ENCODE measurements around the gene LBX2.
A peak's percentile ranks its signal among the peaks of the same experiment; 100 is the strongest.

The LBX2 gene

DNA sequence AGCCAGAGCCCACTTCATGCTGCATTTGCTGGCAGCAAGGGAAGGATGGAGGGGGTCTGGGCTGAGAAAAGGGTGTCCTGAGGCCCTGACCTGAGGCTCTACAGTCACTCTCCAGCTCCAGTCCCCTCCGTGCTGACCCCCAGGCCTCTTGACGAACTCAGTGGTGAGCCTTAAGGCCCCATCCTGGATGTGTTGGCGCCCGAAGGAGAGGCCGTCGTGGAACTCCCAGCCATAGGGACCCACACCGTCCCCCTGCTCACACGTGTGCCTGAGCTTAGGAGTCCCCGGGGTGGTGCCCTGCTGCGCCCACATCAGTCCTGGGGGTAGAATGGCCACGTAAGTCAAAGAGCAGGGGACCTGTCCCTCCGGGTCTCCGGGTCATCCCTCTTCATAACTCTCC is 35.0 kb downstream of the LBX2 start:
- H3K9me3 ChIP-seq (ENCODE audit: insufficient read depth, low read depth, low read length): no peaks in the 10 kb centered on the region
- peak overlapping the region; percentile 87 for H3K4me2 ChIP-seq (ENCODE audit: low read depth, low read length, poor library complexity, severe bottlenecking)
- H3K36me3 ChIP-seq (ENCODE audit: insufficient read depth, low read length): no peaks in the 10 kb centered on the region; the same call in 1 of the 2 replicates
- H3K4me3 ChIP-seq (ENCODE audit: low read length, poor library complexity, severe bottlenecking): peak overlapping the region; percentile 87
- H3K27me3 ChIP-seq (ENCODE audit: insufficient read depth, low read length, poor library complexity, severe bottlenecking): no peaks in the 10 kb centered on the region
- H2AFZ ChIP-seq (ENCODE audit: low read length): peak overlapping the region; percentile 95; the same call in 1 of the 2 replicates
- peaks cover 8% of the 10 kb centered on the region for H3K4me1 ChIP-seq (ENCODE audit: insufficient read depth, low read length, poor library complexity, severe bottlenecking)
- peaks cover 30% of the 10 kb centered on the region for H3K79me2 ChIP-seq (ENCODE audit: insufficient read depth, low read length)
- TF ChIP-seq, protein P1, sequence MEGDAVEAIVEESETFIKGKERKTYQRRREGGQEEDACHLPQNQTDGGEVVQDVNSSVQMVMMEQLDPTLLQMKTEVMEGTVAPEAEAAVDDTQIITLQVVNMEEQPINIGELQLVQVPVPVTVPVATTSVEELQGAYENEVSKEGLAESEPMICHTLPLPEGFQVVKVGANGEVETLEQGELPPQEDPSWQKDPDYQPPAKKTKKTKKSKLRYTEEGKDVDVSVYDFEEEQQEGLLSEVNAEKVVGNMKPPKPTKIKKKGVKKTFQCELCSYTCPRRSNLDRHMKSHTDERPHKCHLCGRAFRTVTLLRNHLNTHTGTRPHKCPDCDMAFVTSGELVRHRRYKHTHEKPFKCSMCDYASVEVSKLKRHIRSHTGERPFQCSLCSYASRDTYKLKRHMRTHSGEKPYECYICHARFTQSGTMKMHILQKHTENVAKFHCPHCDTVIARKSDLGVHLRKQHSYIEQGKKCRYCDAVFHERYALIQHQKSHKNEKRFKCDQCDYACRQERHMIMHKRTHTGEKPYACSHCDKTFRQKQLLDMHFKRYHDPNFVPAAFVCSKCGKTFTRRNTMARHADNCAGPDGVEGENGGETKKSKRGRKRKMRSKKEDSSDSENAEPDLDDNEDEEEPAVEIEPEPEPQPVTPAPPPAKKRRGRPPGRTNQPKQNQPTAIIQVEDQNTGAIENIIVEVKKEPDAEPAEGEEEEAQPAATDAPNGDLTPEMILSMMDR (conservative IDR thresholded peaks at IDR 0.05; ENCODE audit: low read length): no peak
- peaks cover 7% of the 10 kb centered on the region for H4K20me1 ChIP-seq (ENCODE audit: insufficient read depth, low read length, poor library complexity, severe bottlenecking)
- H3F3A ChIP-seq (ENCODE audit: low read depth): no peaks in the 10 kb centered on the region
- H3K9me2 ChIP-seq (replicated peaks; ENCODE audit: low read depth, low read length): no peaks in the 10 kb centered on the region
- H3K9ac ChIP-seq (ENCODE audit: low read depth, low read length, poor library complexity, severe bottlenecking): peak overlapping the region; percentile 89

DNA sequence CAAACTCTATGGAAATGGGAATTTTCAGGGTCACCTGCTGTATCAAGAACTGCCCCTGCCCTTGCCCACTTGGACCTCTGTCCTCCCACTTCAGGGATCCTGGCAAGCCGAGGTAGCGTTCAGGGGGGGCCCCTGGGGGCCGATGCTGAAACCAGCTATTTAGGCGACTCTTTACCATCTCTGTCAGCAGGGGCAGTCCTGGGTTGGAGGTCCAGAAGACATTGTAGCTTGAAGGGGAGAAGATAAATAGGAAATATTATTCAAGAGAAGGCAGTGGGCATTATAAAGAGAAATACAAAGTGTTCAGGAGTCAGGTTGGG is 36.7 kb downstream of the LBX2 start:
- Histone ChIP-seq H3K36me3 (ENCODE audit: insufficient read depth, low read length) (no peaks in the 10 kb centered on the region; the same call in 1 of the 2 replicates), H3K9ac (ENCODE audit: low read depth, low read length, poor library complexity, severe bottlenecking) (no peak overlapping the region), H3K27me3 (ENCODE audit: insufficient read depth, low read length, poor library complexity, severe bottlenecking) (no peaks in the 10 kb centered on the region), H3K4me2 (ENCODE audit: low read depth, low read length, poor library complexity, severe bottlenecking) (no peak overlapping the region), H3K9me3 (ENCODE audit: insufficient read depth, low read depth, low read length) (no peaks in the 10 kb centered on the region), H3K4me1 (ENCODE audit: insufficient read depth, low read length, poor library complexity, severe bottlenecking) (peaks cover 13% of the 10 kb centered on the region), H3K9me2 (replicated peaks; ENCODE audit: low read depth, low read length) (no peaks in the 10 kb centered on the region), H3K4me3 (ENCODE audit: low read length, poor library complexity, severe bottlenecking) (no peak overlapping the region), H4K20me1 (ENCODE audit: insufficient read depth, low read length, poor library complexity, severe bottlenecking) (peaks cover 7% of the 10 kb centered on the region), H2AFZ (ENCODE audit: low read length) (no peak overlapping the region), H3K79me2 (ENCODE audit: insufficient read depth, low read length) (peaks cover 40% of the 10 kb centered on the region), H3F3A (ENCODE audit: low read depth) (peaks cover 1% of the 10 kb centered on the region; the same call in 1 of the 2 replicates)
- TF ChIP-seq, protein P1 (conservative IDR thresholded peaks at IDR 0.05; ENCODE audit: low read length): no peak
- no peak for TF ChIP-seq EZH2phosphoT487 (IDR thresholded peaks at IDR 0.05; ENCODE audit: borderline replicate concordance)

DNA sequence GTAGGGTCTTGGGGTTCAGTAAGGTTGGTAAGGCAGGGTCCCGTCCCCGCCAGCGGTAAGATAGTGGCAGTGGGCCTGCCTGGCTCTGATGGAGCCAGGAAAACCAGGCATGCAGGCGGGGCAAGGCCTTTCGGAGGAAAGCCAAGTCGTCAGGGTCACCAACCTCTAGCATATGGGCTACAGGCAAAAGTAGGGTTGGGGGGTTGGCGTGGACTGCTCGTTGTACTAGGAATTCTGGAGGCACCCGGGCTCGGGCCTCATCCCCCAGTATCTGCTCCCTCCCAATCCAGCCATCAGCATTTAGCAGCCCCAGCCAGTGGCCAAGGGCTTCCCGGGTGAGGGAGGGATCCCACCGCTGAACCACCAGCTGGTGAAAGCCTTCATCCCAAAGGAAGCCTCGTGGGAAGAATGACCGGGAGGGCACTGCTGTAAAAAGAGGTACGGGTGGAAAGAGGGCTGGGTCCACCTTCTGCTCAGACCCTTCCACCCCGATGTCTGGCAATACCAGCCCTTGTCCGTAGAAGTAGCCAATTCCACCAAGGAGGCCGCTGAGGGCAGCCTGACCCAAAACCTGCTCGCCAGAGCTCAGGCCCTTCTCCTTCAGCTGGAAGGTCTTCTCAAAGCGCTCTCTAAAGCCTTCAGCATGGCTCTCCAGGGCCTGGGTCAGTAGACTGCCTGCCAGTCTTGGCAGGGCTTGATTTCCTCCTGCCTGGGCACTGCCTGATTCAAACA is 37.2 kb downstream of the LBX2 start:
- no peak overlapping the region for H3K9ac ChIP-seq (ENCODE audit: low read depth, low read length, poor library complexity, severe bottlenecking)

More for the DNA sequence above, 37.2 kb downstream of the LBX2 start:
- Histone ChIP-seq H3F3A (ENCODE audit: low read depth) (peaks cover 4% of the 10 kb centered on the region; the same call in 1 of the 2 replicates), H3K4me3 (ENCODE audit: low read length, poor library complexity, severe bottlenecking) (no peak overlapping the region), H3K79me2 (ENCODE audit: insufficient read depth, low read length) (peaks cover 40% of the 10 kb centered on the region), H3K27me3 (ENCODE audit: insufficient read depth, low read length, poor library complexity, severe bottlenecking) (no peaks in the 10 kb centered on the region), H3K9me2 (replicated peaks; ENCODE audit: low read depth, low read length) (no peaks in the 10 kb centered on the region), H3K36me3 (ENCODE audit: insufficient read depth, low read length) (no peaks in the 10 kb centered on the region; the same call in 1 of the 2 replicates), H4K20me1 (ENCODE audit: insufficient read depth, low read length, poor library complexity, severe bottlenecking) (peaks cover 7% of the 10 kb centered on the region), H2AFZ (ENCODE audit: low read length) (no peak overlapping the region), H3K4me2 (ENCODE audit: low read depth, low read length, poor library complexity, severe bottlenecking) (no peak overlapping the region), H3K9me3 (ENCODE audit: insufficient read depth, low read depth, low read length) (no peaks in the 10 kb centered on the region), H3K4me1 (ENCODE audit: insufficient read depth, low read length, poor library complexity, severe bottlenecking) (peaks cover 13% of the 10 kb centered on the region)
- TF ChIP-seq, protein P1 (conservative IDR thresholded peaks at IDR 0.05; ENCODE audit: low read length): no peak
- TF ChIP-seq EZH2phosphoT487 (IDR thresholded peaks at IDR 0.05; ENCODE audit: borderline replicate concordance): no peak
